PC-3 (cell line): ENCODE data around the gene TIMP2. TPM values are rescaled to one million over a fixed set of nuclear protein-coding genes. Genes with fewer than 3 reads are reported as not detected.
"Not testable (repeated sequence)": the region's sequence is repeated elsewhere in the genome, so short reads cannot be mapped to it uniquely, and the experiment has no call there.

ENCODE experiments used
- ATAC-seq: fragments of 200-7000 bp; cut with Tn5 transposase; 2 replicates; pipeline ENCODE4 v1.9.1; 2020; ENCODE audit warnings: mild to moderate bottlenecking, moderate library complexity
- BruUV-seq: library from RNA; stranded (reverse); fragments of 400-500 nt; replicated peaks from 2 replicates; lab custom pipeline; 2021; lab: Mats Ljungman, UMichigan
- CTCF ChIA-PET: fragments of 300-600 bp; sonication (Branson Sonifier 250); formaldehyde crosslinking; loops from one replicate; lab custom pipeline; 2022; ENCODE audit warnings: antibody characterized with exemption; lab: Charles Lee
- POLR2A ChIA-PET: fragments of 300-600 bp; sonication (Branson Sonifier 250); formaldehyde crosslinking; loops from one replicate; lab custom pipeline; 2022; ENCODE audit warnings: antibody characterized with exemption; ENCODE audit not compliant: unreplicated experiment; lab: Charles Lee
- DNase-seq: peaks from one replicate; pipeline ENCODE4 v3.0.0-alpha.2; 2015
- H2AFZ ChIP-seq: fragments of 300-600 bp; sonication (generic); 2 replicates; pipeline ENCODE4 v1.6.0; 2016; ENCODE audit warnings: antibody characterized with exemption, low read length
- H3F3A ChIP-seq: fragments of 300-600 bp; sonication (generic); one replicate; pipeline ENCODE4 v1.6.0; 2017; ENCODE audit warnings: antibody characterized with exemption, low read length, control low read depth, mild to moderate bottlenecking; ENCODE audit not compliant: unreplicated experiment
- H3K27ac ChIP-seq: fragments of 300-600 bp; sonication (generic); 2 replicates; pipeline ENCODE4 v1.5.1; 2016; ENCODE audit warnings: mild to moderate bottlenecking, low read length
- H3K27me3 ChIP-seq: fragments of 300-600 bp; sonication (generic); 2 replicates; pipeline ENCODE4 v1.6.1; 2016; ENCODE audit warnings: low read length, mixed read lengths
- H3K36me3 ChIP-seq: fragments of 300-600 bp; sonication (generic); 2 replicates; pipeline ENCODE4 v1.6.1; 2016; ENCODE audit warnings: low read depth, mixed run types, low read length, mixed read lengths
- H3K4me1 ChIP-seq: fragments of 300-600 bp; sonication (generic); 2 replicates; pipeline ENCODE4 v1.5.1; 2016; ENCODE audit warnings: low read length; ENCODE audit not compliant: insufficient read depth
- H3K4me2 ChIP-seq: fragments of 300-600 bp; sonication (generic); 2 replicates; pipeline ENCODE4 v1.6.0; 2016; ENCODE audit warnings: low read length
- H3K4me3 ChIP-seq: fragments of 300-600 bp; sonication (generic); 2 replicates; pipeline ENCODE4 v1.5.1; 2016; ENCODE audit warnings: mild to moderate bottlenecking, low read length, mixed read lengths
- H3K79me2 ChIP-seq: fragments of 300-600 bp; sonication (generic); 2 replicates; pipeline ENCODE4 v1.6.1; 2017; ENCODE audit warnings: low read length, mixed read lengths
- H3K9ac ChIP-seq: fragments of 300-600 bp; sonication (generic); 2 replicates; pipeline ENCODE4 v1.6.0; 2016; ENCODE audit warnings: mild to moderate bottlenecking, low read length
- H3K9me2 ChIP-seq: fragments of 300-600 bp; sonication (generic); replicated peaks from 2 replicates; pipeline ENCODE4 v1.6.1; 2016; ENCODE audit warnings: mixed run types, low read length, mixed read lengths
- H3K9me3 ChIP-seq: fragments of 300-600 bp; sonication (generic); 2 replicates; pipeline ENCODE4 v1.6.1; 2016; ENCODE audit warnings: low read length, mixed read lengths
- H4K20me1 ChIP-seq: fragments of 300-600 bp; sonication (generic); 2 replicates; pipeline ENCODE4 v1.6.1; 2016; ENCODE audit warnings: low read length, mixed read lengths
- EZH2 ChIP-seq: fragments of 300-600 bp; sonication (generic); IDR thresholded peaks from one replicate; pipeline ENCODE4 v1.6.1; 2017; ENCODE audit warnings: antibody characterized with exemption, mild to moderate bottlenecking, low read length; ENCODE audit not compliant: unreplicated experiment
- EZH2phosphoT487 ChIP-seq: fragments of 300-600 bp; sonication (generic); IDR thresholded peaks from 2 replicates; pipeline ENCODE4 v1.6.1; 2018; ENCODE audit warnings: mild to moderate bottlenecking, antibody characterized with exemption, low read length, borderline replicate concordance
- intact Hi-C: fragments of 100-400 bp; cut with micrococcal nuclease; formaldehyde crosslinking; loops from 2 replicates; pipeline ENCODE4 v1.9.0; 2023
- total RNA-seq: library from RNA; depleted of rRNA; stranded (reverse); fragments of >200 nt; gene quantifications from 2 replicates; pipeline ENCODE4 v1.2.3, GENCODE V29; 2014
- TF ChIP-seq, protein P1 (sequence below): fragments of 300-600 bp; sonication (generic); conservative IDR thresholded peaks from 2 replicates; pipeline ENCODE4 v1.5.1; 2017; ENCODE audit warnings: antibody characterized with exemption, low read depth, mild to moderate bottlenecking, low read length

Gene TIMP2
- total RNA-seq, 1 experiment from 2014 or later = 60.1 TPM

DNA sequence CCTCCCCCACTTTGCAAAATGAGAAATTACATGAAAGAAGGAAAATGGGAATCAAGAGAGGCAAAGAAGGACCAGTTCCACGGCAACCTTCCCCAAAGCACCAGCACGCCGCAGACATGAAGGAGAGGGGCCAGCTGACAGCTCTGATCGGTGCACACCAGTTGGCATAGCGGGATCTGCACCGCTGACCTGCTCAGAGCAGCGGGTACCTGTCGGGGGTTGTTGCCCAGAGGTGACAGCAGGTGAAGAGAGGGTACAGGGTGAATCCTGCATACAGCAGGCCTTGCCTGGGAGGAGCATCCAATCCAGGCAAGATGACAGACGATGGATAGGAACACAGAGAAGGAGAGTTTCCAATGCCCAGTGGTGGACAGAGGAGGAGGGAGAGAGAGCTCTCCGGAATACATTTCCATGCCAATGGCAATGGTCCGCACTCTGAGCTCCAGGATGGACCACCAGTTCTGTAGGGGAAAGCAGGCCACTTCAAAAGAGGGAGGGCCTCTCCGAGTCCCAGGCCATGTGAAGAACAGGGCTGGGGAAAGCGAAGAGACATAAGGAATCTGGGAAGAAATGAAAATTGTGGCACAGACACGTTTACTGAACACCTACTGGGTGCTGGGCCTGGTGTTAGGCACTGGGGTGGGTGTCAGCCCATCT is 46.2 kb downstream of the TIMP2 start:
- peaks cover 31% of the 10 kb centered on the region for H3K4me1 ChIP-seq
- no peak for DNase-seq
- TF ChIP-seq EZH2phosphoT487 = no peak
- TF ChIP-seq EZH2 = no peak
- TF ChIP-seq, protein P1, sequence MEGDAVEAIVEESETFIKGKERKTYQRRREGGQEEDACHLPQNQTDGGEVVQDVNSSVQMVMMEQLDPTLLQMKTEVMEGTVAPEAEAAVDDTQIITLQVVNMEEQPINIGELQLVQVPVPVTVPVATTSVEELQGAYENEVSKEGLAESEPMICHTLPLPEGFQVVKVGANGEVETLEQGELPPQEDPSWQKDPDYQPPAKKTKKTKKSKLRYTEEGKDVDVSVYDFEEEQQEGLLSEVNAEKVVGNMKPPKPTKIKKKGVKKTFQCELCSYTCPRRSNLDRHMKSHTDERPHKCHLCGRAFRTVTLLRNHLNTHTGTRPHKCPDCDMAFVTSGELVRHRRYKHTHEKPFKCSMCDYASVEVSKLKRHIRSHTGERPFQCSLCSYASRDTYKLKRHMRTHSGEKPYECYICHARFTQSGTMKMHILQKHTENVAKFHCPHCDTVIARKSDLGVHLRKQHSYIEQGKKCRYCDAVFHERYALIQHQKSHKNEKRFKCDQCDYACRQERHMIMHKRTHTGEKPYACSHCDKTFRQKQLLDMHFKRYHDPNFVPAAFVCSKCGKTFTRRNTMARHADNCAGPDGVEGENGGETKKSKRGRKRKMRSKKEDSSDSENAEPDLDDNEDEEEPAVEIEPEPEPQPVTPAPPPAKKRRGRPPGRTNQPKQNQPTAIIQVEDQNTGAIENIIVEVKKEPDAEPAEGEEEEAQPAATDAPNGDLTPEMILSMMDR = no peak
- no peak overlapping the region for H3K4me3 ChIP-seq
- H3K27ac ChIP-seq = no peak overlapping the region
- peaks cover 12% of the 10 kb centered on the region; the same call in 1 of the 2 replicates for H3K79me2 ChIP-seq
- BruUV-seq = no TSS peak
- intact Hi-C loops = no loop called here
- ATAC-seq = no peak
- no peaks in the 10 kb centered on the region for H3K9me2 ChIP-seq
- no peaks in the 10 kb centered on the region for H3K27me3 ChIP-seq
- no peak overlapping the region for H3K9ac ChIP-seq
- H3K9me3 ChIP-seq = no peaks in the 10 kb centered on the region
- H3K4me2 ChIP-seq = no peak overlapping the region
- H2AFZ ChIP-seq = no peak overlapping the region
- H3K36me3 ChIP-seq = no peaks in the 10 kb centered on the region; the same call in 1 of the 2 replicates
- ChIA-PET POLR2A (no interaction called here), CTCF (interaction anchor here (0.6 kb wide), 1 partner anchor 93 kb away, joined by 3 read pairs; no protein-coding TSS in a partner anchor)
- H4K20me1 ChIP-seq = no peaks in the 10 kb centered on the region
- H3F3A ChIP-seq = no peaks in the 10 kb centered on the region

DNA sequence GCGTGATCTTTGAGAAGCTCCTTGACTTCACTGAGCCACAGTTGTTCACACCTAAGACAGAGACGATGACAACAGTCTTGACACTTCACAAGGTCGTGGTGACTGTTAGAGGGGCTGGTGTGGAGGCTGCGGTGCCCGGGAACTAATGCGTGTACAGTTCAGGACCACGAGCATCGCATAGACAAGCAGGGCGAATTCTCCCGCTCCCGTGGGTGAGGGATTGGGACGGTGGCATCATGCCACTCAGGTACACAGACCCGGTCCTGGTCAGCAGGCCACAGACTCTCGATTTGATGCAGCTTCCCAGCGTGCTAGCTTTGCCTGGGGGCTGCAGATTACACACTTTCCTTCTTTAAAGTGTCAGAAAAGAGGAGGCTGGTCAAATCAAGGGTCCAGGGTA is 46.9 kb downstream of the TIMP2 start:
- H2AFZ ChIP-seq = no peak overlapping the region
- intact Hi-C loops = no loop called here
- POLR2A ChIA-PET = no interaction called here

DNA sequence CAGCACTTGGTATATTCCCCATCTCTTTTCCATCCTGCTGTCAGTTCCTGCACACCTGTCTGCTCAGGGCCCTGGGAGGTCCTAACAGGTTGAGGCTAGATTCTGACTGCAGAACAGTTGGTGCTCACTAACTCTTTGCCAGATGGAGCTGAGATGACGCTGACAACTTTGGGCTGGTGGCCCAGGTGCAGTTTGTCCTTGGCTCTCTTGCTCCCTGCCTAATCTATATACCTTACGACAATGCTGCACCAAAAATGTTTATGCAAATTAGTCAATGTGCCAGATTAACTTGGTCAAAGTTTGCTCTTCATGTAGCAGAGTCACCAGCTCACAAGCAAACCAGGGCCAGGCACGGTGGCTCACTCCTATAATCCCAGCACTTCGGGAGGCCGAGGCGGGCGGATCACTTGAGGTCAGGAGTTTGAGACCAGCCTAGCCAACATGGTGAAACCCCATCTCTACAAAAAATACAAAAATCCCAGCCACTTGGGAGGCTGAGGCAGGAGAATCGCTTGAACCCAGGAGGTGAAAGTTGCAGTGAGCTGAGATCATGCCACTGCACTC is 48.2 kb downstream of the TIMP2 start:
- H4K20me1 ChIP-seq, H3K4me2 ChIP-seq, H2AFZ ChIP-seq, H3K79me2 ChIP-seq, H3F3A ChIP-seq, H3K9me3 ChIP-seq, BruUV-seq, DNase-seq, H3K27ac ChIP-seq, H3K36me3 ChIP-seq, intact Hi-C loops, ATAC-seq, H3K9ac ChIP-seq, CTCF ChIA-PET, H3K27me3 ChIP-seq, POLR2A ChIA-PET, H3K9me2 ChIP-seq, H3K4me3 ChIP-seq: not testable (repeated sequence)
- peaks cover 23% of the 10 kb centered on the region for H3K4me1 ChIP-seq

More for the DNA sequence above, 46.9 kb downstream of the TIMP2 start:
- Histone ChIP-seq H3K36me3 (no peaks in the 10 kb centered on the region; the same call in 1 of the 2 replicates), H3K4me3 (no peak overlapping the region), H3K79me2 (peaks cover 12% of the 10 kb centered on the region; the same call in 1 of the 2 replicates), H4K20me1 (no peaks in the 10 kb centered on the region), H3K27ac (no peak overlapping the region), H3F3A (no peaks in the 10 kb centered on the region), H3K9ac (no peak overlapping the region), H3K9me3 (no peaks in the 10 kb centered on the region), H3K27me3 (no peaks in the 10 kb centered on the region), H3K9me2 (no peaks in the 10 kb centered on the region), H3K4me2 (no peak overlapping the region), H3K4me1 (peaks cover 31% of the 10 kb centered on the region)
- DNase-seq (no peak), ATAC-seq (no peak)
- CTCF ChIA-PET = interaction anchor here (0.6 kb wide), 1 partner anchor 93 kb away, joined by 3 read pairs; no protein-coding TSS in a partner anchor
- TF ChIP-seq EZH2phosphoT487 = no peak
- TF ChIP-seq, protein P1 = no peak
- TF ChIP-seq EZH2 = no peak
- no TSS peak for BruUV-seq
